Measurements from ENCODE around the gene DGCR2. TPM values are rescaled to one million over a fixed set of nuclear protein-coding genes. Genes with fewer than 3 reads are reported as not detected.
"Not testable (repeated sequence)": the region's sequence is repeated elsewhere in the genome, so short reads cannot be mapped to it uniquely, and the experiment has no call there.

Gene DGCR2
- total RNA-seq, 3 donors from 2014 or later: 36.8 to 58.4 (median 42.9) TPM

DNA sequence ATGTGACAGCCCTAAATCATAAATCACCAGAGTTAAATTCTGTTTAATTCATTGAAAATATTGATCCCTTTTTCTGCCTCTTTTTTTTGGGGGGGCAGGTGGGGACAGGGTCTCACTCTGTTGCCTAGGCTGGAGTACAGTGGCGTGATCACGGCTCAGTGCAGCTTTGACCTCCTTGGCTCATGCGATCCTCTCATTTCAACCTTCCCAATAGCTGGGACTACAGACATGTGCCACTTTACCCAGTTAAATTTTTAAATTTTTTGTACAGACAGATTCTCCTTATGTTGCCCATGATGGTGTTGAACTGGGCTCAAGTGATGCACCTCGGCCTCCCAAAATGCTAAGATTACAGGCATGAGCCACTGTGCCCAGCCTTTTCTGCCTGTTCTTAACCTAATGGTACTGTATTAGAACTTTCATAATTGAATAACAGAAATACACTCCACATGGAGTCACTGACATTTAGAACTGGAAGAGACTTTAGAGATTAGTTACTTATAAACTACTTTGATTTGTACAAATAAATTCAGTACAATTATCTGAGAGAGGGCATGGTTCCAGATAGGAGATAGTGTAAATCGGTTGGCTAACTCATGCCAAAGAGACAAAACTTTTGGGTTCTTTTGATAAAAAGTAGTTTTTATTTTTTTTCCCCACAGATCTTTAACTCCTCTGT lies 109.8 kb downstream of the DGCR2 start:
- Histone ChIP-seq H3K36me3 (no peaks in the 10 kb centered on the region), H3K9me3 (peaks cover 0 to 3% of the 10 kb centered on the region in 2 donors), H3K4me3 (no peak overlapping the region), H3K27ac (no peak overlapping the region), H3K4me1 (no peaks in the 10 kb centered on the region), H3K27me3 (no peaks in the 10 kb centered on the region)
- TF ChIP-seq POLR2A (IDR thresholded peaks at IDR 0.05): no peak
- no peak for TF ChIP-seq CTCF (IDR thresholded peaks at IDR 0.05)
- no peak for TF ChIP-seq POLR2AphosphoS5 (IDR thresholded peaks at IDR 0.05)
- no peak for DNase-seq (ENCODE audit: low spot score in 2 of 2)
- intact Hi-C loops (cut with DNase I; ENCODE audit: low total_unique reads): no loop called here

DNA sequence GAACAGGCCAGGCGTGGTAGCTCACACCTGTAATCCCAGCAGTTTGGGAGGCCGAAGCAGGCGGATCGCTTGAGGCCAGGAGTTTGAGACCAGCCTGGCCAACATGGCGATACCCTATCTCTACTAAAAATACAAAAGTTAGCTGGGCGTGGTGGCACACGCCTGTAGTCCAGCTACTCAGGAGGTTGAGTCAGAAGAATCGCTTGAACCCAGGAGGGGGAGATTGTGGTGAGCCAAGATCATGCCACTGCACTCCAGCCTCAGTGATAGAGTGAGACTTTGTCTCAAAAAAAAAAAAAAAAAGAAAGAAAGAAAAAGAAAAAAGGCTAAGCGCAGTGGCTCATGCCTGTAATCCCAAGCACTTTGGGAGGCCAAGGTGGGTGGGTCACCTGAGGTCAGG lies 110.6 kb downstream of the DGCR2 start:
- H3K4me3 ChIP-seq; H3K27me3 ChIP-seq; intact Hi-C loops (cut with DNase I; ENCODE audit: low total_unique reads); H3K4me1 ChIP-seq; H3K27ac ChIP-seq; H3K9me3 ChIP-seq; H3K36me3 ChIP-seq; DNase-seq (ENCODE audit: low spot score in 2 of 2): not testable (repeated sequence)

DNA sequence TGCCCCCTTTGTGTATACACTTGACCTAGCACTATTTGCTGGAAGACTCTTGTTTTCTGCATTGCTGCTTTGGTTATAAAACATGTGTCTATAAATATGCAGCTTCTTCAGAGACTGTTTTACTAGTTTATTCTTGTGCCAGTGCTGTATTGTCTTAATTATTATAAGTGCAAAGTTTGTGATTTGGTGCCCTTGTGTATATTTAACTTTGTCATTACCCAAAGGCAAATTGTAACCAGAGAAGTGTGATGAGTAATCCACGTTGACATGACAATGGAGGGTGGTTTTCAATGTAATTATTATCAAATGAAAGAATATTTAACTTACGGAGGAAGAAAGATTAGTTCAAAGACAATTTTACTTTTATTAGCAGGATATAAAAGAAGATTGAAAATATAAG lies 111.1 kb downstream of the DGCR2 start:
- intact Hi-C loops (cut with DNase I; ENCODE audit: low total_unique reads): no loop called here
- no peaks in the 10 kb centered on the region for H3K4me1 ChIP-seq
- H3K36me3 ChIP-seq: no peaks in the 10 kb centered on the region
- no peak for DNase-seq (ENCODE audit: low spot score in 2 of 2)
- H3K27me3 ChIP-seq: no peaks in the 10 kb centered on the region
- no peak overlapping the region for H3K27ac ChIP-seq
- no peak for TF ChIP-seq CTCF (IDR thresholded peaks at IDR 0.05)
- TF ChIP-seq POLR2AphosphoS5 (IDR thresholded peaks at IDR 0.05): no peak
- no peak for TF ChIP-seq POLR2A (IDR thresholded peaks at IDR 0.05)
- peaks cover 0 to 3% of the 10 kb centered on the region in 2 donors for H3K9me3 ChIP-seq
- no peak overlapping the region for H3K4me3 ChIP-seq

DNA sequence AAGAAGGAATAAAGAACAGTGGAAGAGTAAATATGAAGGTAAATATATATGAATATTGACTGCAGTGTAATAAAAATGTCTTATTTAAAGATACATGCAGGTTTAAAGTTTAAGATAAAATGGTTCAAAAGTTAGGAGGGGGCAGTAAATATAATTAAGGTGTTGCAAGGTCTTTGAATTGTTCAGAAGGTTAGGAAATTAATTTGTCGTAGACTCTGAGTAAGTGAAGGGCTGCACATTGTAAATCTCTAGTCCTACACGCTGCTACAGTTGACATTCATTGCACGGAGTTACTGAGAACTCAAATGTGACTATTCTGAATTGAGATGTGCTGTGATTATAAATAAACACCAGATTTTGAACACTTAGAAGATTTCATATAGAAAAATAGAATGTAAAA lies 116.3 kb downstream of the DGCR2 start:
- intact Hi-C loops (cut with DNase I; ENCODE audit: low total_unique reads): no loop called here
- Histone ChIP-seq H3K9me3 (peaks cover 0 to 3% of the 10 kb centered on the region in 2 donors), H3K4me1 (no peaks in the 10 kb centered on the region), H3K27ac (no peak overlapping the region), H3K4me3 (no peak overlapping the region), H3K27me3 (no peaks in the 10 kb centered on the region), H3K36me3 (no peaks in the 10 kb centered on the region)
- DNase-seq (ENCODE audit: low spot score in 2 of 2): no peak
- TF ChIP-seq CTCF (IDR thresholded peaks at IDR 0.05) (no peak), POLR2AphosphoS5 (IDR thresholded peaks at IDR 0.05) (no peak), POLR2A (IDR thresholded peaks at IDR 0.05) (no peak)

GRCh38 chr22:19004471-19004870 lies 117.7 kb downstream of the DGCR2 start:
- TF ChIP-seq CTCF (IDR thresholded peaks at IDR 0.05) (no peak), POLR2AphosphoS5 (IDR thresholded peaks at IDR 0.05) (no peak), POLR2A (IDR thresholded peaks at IDR 0.05) (no peak)
- intact Hi-C loops (cut with DNase I; ENCODE audit: low total_unique reads): no loop called here
- Histone ChIP-seq H3K27me3 (no peaks in the 10 kb centered on the region), H3K36me3 (no peaks in the 10 kb centered on the region), H3K4me3 (no peak overlapping the region), H3K4me1 (no peaks in the 10 kb centered on the region), H3K27ac (no peak overlapping the region), H3K9me3 (peaks cover 0 to under 1% of the 10 kb centered on the region in 2 donors)
- DNase-seq (ENCODE audit: low spot score in 2 of 2): no peak
